Measurements from ENCODE around the gene SLC43A3.
"Not testable (repeated sequence)": the region's sequence is repeated elsewhere in the genome, so short reads cannot be mapped to it uniquely, and the experiment has no call there.

The SLC43A3 gene

DNA sequence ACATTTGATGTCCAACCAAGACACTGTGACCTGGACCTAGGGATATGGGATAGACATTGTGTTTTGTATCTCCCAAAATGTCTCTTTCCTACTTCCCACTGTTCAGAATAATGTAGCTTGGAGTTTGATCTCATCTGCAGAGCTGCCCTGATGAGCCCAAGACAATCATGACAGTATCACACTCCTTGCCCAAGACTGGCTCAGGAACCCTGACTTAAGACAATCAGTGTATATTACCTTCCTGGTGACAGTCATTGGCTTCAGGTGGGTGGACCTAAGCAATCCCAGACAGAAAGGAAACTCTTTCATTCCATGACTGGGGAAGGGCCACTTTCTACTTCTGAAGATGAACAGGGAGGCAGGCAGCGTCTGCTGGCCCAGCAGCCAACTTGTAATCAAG, 19.1 kb upstream of the SLC43A3 start:
- no peak for TF ChIP-seq POLR2A (IDR thresholded peaks at IDR 0.05; ENCODE audit: low read depth, low read length)
- no peak for DNase-seq (ENCODE audit: insufficient read length, low spot score)
- FAIRE-seq: no peak

DNA sequence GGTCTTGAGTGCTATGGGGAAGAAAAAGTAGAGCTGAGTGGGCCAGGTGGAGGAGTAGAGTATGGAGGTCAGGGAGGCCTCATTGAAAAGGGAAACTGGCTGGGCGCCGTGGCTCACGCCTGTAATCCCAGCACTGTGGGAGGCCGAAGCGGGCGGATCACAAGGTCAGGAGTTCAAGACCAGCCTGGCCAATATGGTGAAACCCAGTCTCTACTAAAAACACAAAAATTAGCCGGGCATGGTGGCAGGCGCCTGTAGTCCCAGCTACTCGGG, 18.1 kb upstream of the SLC43A3 start:
- not testable (repeated sequence) for FAIRE-seq; DNase-seq (ENCODE audit: insufficient read length, low spot score)

DNA sequence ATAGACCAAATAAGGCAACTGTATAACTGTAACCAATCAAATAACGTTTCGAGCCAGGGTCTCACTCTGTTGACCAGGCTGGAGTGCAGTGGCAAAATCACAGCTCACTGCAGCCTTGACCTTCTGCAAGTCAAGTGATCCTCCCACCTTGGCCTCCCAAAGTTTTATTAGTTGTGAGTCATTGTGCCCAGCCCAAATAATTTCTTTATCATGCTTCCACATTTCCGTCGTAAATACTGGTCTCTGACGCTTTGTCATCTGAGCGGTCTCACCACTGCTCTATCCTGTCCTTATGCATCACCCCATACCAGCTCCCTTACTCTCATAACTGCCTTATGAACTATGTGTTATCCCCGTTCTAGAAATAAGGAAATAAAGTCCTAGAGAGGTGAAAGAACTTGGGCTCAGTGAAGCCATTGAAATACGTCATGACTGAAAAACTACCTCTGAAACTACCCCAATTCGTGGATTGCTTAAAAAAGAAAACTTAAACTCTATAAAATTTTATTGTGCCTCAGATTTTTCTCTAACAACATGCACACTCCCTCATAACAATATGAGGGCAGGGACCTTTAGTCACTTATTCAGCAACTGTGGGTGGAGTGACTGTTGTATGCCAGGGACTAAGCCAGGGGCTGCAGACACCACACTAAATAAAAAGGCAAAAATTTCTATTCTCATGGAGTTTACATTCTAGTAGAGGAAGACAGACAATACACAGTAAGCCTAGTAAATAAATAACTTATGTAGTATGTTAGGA, 17.6 kb upstream of the SLC43A3 start:
- FAIRE-seq (peak; percentile 73), DNase-seq (ENCODE audit: insufficient read length, low spot score) (no peak)
- TF ChIP-seq POLR2A (IDR thresholded peaks at IDR 0.05; ENCODE audit: low read depth, low read length): no peak

DNA sequence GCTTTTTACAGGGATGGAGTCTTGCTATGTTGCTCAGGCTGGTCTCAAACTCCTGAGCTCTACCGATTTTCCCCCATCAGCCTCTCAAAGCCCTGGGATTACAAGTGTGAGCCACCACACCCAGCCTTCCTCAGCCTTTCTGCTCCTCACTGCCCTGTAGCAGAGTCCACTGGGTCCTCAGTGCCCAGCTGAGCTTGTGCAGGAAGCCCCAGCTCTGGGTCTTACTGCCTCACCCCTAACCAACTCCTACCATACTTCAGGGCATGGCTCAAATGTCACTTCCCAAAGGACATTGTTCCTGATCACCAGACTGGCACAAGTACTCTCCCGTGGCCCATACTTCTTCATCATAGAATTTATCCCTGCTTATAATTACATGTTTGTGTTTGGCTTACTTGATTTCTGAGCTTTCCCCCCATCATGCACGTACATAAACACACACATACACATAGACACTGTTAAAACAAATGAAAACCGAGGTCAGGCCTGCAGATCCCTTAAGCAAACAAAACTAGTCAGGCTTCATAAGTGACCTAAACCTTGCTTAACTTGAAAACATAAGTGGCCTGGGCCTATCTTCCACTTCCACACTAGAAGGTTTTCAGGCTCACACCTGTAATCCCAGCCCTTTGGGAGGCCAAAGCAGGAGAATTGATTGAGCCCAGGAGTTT, 14.0 kb upstream of the SLC43A3 start:
- TF ChIP-seq POLR2A (IDR thresholded peaks at IDR 0.05; ENCODE audit: low read depth, low read length): no peak
- DNase-seq (ENCODE audit: insufficient read length, low spot score) (no peak), FAIRE-seq (no peak)

GRCh38 chr11:57439786-57440185, 12.9 kb upstream of the SLC43A3 start:
- no peak for DNase-seq (ENCODE audit: insufficient read length, low spot score)
- no peak for TF ChIP-seq POLR2A (IDR thresholded peaks at IDR 0.05; ENCODE audit: low read depth, low read length)
- no peak for FAIRE-seq

DNA sequence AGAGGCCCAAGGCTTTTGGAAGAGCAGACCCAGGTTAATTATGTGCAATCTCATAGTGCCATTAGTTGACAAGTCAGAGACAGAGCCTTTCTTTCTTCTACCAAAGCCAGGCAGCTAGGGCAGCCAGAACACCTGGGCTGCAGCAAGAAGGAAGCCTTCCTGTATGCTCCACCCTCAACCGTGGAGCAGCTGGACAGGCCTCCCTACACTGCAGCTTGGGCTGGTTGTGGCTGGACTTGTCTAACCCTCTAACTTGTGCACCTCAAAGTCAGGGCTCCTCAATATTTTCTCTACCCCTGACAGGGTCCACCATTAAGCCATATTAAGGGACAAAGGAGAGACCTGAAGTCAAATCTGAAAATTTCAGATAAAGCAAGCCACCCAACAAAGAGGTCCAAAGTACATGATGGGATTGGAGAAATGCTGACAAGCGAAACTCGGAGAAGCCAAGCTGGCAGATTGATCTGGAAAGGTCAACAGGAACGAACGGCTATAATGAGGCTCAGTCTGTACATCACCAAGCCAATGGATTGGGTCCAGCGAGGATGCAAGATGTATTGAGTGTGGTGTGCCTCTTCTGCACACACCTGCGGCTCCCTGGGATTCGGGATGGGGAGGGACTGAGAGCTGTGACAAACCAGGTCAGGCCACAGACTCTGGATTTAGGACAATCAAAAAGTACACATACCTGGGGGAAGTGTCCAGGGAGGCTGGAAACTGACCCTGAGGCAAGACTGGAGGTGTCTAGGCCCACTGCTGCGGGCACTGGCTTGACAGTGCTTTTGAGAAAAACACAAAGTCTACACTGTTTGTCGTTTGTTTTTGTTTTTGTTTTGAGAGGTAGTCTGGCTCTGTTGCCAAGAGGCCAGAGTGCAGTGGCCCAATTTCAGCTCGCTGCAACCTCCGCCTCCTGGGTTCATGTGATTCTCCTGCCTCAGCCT, 11.7 kb upstream of the SLC43A3 start:
- TF ChIP-seq POLR2A (IDR thresholded peaks at IDR 0.05; ENCODE audit: low read depth, low read length): no peak
- FAIRE-seq: no peak
- no peak for DNase-seq (ENCODE audit: insufficient read length, low spot score)

DNA sequence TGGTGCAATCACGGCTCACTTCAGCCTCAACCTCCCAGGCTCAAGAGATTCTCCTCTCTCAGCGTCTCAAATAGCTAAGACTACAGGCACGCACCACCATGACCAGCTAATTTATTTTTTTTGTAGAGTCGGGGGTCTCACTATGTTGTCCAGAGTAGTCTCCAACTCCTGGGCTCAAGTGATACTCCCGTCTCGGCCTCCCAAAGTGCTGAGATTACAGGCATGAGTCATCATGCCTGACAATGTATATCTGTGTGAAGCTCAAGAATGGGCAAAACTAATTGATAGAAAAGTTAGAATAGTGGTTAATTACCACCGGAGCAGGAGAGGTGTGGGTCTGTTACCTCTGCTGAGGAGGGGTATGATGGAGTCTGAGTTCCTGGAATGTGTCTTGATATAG, 9.1 kb upstream of the SLC43A3 start:
- DNase-seq (ENCODE audit: insufficient read length, low spot score) (no peak), FAIRE-seq (no peak)
- no peak for TF ChIP-seq POLR2A (IDR thresholded peaks at IDR 0.05; ENCODE audit: low read depth, low read length)

DNA sequence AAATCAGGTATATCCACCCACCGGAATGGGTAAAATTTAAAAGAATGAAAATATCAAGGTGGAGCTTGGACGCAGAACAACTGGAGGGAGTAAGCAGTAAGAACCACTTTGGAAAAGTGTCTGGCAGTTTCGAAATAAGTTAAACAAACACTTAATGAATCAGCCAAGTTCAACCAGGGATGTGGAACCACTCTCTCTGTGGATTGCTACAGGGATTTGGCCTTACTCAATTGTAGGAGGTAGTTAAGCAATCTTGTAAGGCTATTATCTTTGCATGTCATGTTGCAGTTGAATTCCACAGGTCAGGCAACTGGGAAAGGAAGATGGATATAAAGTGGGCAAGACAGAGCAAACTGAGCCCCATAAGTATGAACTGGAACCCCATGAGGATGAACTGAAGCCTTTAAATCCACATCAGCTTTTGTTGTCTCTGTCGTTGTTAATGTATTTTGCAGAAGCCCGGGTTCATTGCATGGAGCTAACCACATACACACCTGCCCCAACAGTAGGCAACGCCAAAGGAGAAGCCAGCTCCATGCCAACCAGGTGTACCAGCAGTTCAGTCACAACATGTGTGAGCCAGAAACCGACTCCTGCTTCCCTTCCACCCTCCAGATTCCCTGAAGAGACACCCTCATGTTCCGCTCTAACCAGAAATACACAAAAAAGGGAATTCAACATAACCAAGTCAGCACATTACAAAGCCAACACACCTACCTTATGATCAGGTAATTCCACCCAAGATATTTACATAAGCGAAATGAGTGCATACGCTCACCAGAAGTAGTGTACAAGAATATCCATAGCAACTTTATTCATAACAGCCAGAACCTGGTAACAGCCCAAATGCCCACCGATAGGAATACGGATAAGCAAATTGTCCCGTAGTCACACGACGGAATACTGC, 8.0 kb upstream of the SLC43A3 start:
- TF ChIP-seq POLR2A (IDR thresholded peaks at IDR 0.05; ENCODE audit: low read depth, low read length): no peak
- DNase-seq (ENCODE audit: insufficient read length, low spot score): no peak
- no peak for FAIRE-seq

GRCh38 chr11:57432714-57433163, 5.8 kb upstream of the SLC43A3 start:
- DNase-seq (ENCODE audit: insufficient read length, low spot score) (no peak), FAIRE-seq (no peak)
- no peak for TF ChIP-seq POLR2A (IDR thresholded peaks at IDR 0.05; ENCODE audit: low read depth, low read length)

DNA sequence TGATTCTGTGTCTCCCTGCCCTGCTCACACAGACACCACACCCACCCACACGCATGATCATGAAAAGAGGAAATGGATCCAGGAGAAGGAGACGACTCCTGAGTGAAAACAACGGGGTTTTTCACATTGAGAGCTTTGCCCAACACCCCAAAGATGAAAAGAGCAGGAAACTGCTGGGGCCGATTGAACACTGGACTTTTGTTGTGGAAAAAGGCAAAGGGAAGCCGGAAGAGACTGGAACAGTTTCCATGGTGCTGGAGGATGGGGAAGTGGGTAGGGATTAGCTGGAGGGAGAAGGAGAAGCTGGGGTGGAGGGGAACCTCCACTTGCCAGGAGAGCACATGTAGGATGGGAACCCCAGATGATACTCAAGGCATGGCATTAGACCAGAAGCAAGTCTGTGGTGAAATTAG, 5.2 kb upstream of the SLC43A3 start:
- no peak for FAIRE-seq
- TF ChIP-seq POLR2A (IDR thresholded peaks at IDR 0.05; ENCODE audit: low read depth, low read length): no peak
- DNase-seq (ENCODE audit: insufficient read length, low spot score): no peak

GRCh38 chr11:57430952-57431351, 4.0 kb upstream of the SLC43A3 start:
- FAIRE-seq (no peak), DNase-seq (ENCODE audit: insufficient read length, low spot score) (no peak)
- TF ChIP-seq POLR2A (IDR thresholded peaks at IDR 0.05; ENCODE audit: low read depth, low read length): no peak

GRCh38 chr11:57429946-57430345, 3.0 kb upstream of the SLC43A3 start:
- TF ChIP-seq POLR2A (IDR thresholded peaks at IDR 0.05; ENCODE audit: low read depth, low read length): no peak
- DNase-seq (ENCODE audit: insufficient read length, low spot score): no peak
- no peak for FAIRE-seq

DNA sequence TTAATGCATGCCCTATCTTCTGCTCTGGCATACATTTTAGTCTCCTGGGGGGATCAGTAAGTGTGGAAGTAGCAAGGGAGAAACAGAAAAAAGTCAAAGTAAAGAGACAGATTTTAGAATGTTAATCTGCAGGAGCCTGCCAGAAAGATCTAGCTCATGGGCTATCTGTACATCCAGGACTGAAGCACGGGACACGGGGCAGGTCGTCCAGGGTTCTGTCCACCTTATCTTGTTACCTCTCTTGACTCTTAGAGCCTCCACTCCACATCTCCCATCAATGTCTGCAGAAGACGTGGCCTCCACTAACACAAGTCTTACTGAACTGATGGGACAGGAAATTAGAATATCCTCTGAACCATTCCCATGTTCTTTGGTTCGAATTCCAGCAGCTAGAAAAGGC, 1.7 kb upstream of the SLC43A3 start:
- DNase-seq (ENCODE audit: insufficient read length, low spot score): no peak
- FAIRE-seq: no peak
- TF ChIP-seq POLR2A (IDR thresholded peaks at IDR 0.05; ENCODE audit: low read depth, low read length): no peak
